ACC112 (cell line): ENCODE results near the gene SYNDIG1L.
"Not testable (repeated sequence)": the region's sequence is repeated elsewhere in the genome, so short reads cannot be mapped to it uniquely, and the experiment has no call there.

Source experiments
- H2AFZ ChIP-seq: fragments of 200-600 bp; sonication (generic); one replicate; pipeline ENCODE4 v1.6.0; 2017; ENCODE audit warnings: antibody characterized with exemption, low read length; ENCODE audit not compliant: unreplicated experiment
- H3K27ac ChIP-seq: fragments of 200-600 bp; sonication (generic); 2 replicates; pipeline ENCODE4 v1.5.1; 2014; ENCODE audit warnings: low read depth, mild to moderate bottlenecking, antibody characterized with exemption, low read length, moderate library complexity
- H3K27me3 ChIP-seq: fragments of 200-600 bp; sonication (generic); 2 replicates; pipeline ENCODE4 v1.6.1; 2014; ENCODE audit warnings: mild to moderate bottlenecking, antibody characterized with exemption, low read length, moderate library complexity, mixed read lengths; ENCODE audit not compliant: insufficient read depth
- H3K36me3 ChIP-seq: fragments of 200-600 bp; sonication (generic); 2 replicates; pipeline ENCODE4 v1.6.1; 2016; ENCODE audit warnings: mild to moderate bottlenecking, antibody characterized with exemption, low read length, moderate library complexity, mixed read lengths; ENCODE audit not compliant: insufficient read depth
- H3K4me1 ChIP-seq: fragments of 200-600 bp; sonication (generic); one replicate; pipeline ENCODE4 v1.6.1; 2016; ENCODE audit warnings: low read length, mixed read lengths; ENCODE audit not compliant: insufficient read depth, unreplicated experiment, control insufficient read depth
- H3K4me3 ChIP-seq: fragments of 200-600 bp; sonication (generic); 2 replicates; pipeline ENCODE4 v1.5.1; 2014; ENCODE audit warnings: mild to moderate bottlenecking, low read depth, low read length
- H3K79me2 ChIP-seq: fragments of 200-600 bp; sonication (generic); one replicate; pipeline ENCODE4 v1.6.0; 2016; ENCODE audit warnings: low read length; ENCODE audit not compliant: control insufficient read depth, unreplicated experiment, insufficient read depth

The SYNDIG1L gene

GRCh38 chr14:74390505-74390904, 35.5 kb downstream of the SYNDIG1L start:
- not testable (repeated sequence) for H2AFZ ChIP-seq, H3K4me1 ChIP-seq, H3K79me2 ChIP-seq, H3K36me3 ChIP-seq, H3K27ac ChIP-seq, H3K4me3 ChIP-seq
- H3K27me3 ChIP-seq: peaks cover 66% of the 10 kb centered on the region

GRCh38 chr14:74389980-74390379, 36.0 kb downstream of the SYNDIG1L start:
- no peak overlapping the region for H2AFZ ChIP-seq
- no peak overlapping the region for H3K4me3 ChIP-seq

GRCh38 chr14:74382231-74382630, 43.8 kb downstream of the SYNDIG1L start:
- Histone ChIP-seq H3K4me3 (no peak overlapping the region), H2AFZ (no peak overlapping the region), H3K79me2 (no peaks in the 10 kb centered on the region), H3K4me1 (no peaks in the 10 kb centered on the region), H3K27me3 (peaks cover 13% of the 10 kb centered on the region), H3K27ac (no peak overlapping the region), H3K36me3 (no peaks in the 10 kb centered on the region)

More at GRCh38 chr14:74389980-74390379, 36.0 kb downstream of the SYNDIG1L start:
- no peak overlapping the region for H3K27ac ChIP-seq
- H3K4me1 ChIP-seq: no peaks in the 10 kb centered on the region
- peaks cover 61% of the 10 kb centered on the region for H3K27me3 ChIP-seq
- no peaks in the 10 kb centered on the region for H3K36me3 ChIP-seq
- H3K79me2 ChIP-seq: no peaks in the 10 kb centered on the region

GRCh38 chr14:74381571-74381970, 44.4 kb downstream of the SYNDIG1L start:
- not testable (repeated sequence) for H3K27me3 ChIP-seq, H2AFZ ChIP-seq, H3K36me3 ChIP-seq, H3K4me1 ChIP-seq, H3K79me2 ChIP-seq, H3K4me3 ChIP-seq, H3K27ac ChIP-seq

- Histone ChIP-seq H3K79me2 (no peaks in the 10 kb centered on the region), H2AFZ (no peak overlapping the region), H3K4me1 (no peaks in the 10 kb centered on the region), H3K36me3 (no peaks in the 10 kb centered on the region), H3K27ac (no peak overlapping the region), H3K27me3 (peaks cover 6% of the 10 kb centered on the region; the same call in 1 of the 2 replicates), H3K4me3 (no peak overlapping the region)
Measured at GRCh38 chr14:74380845-74381244, 45.2 kb downstream of the SYNDIG1L start.

- H3K36me3 ChIP-seq: no peaks in the 10 kb centered on the region
- peaks cover 9% of the 10 kb centered on the region; the same call in 1 of the 2 replicates for H3K27me3 ChIP-seq
- H3K79me2 ChIP-seq: no peaks in the 10 kb centered on the region
- H3K27ac ChIP-seq: no peak overlapping the region
- H3K4me3 ChIP-seq: no peak overlapping the region
- no peak overlapping the region for H2AFZ ChIP-seq
- no peaks in the 10 kb centered on the region for H3K4me1 ChIP-seq
Measured at GRCh38 chr14:74380172-74380571, 45.8 kb downstream of the SYNDIG1L start.

GRCh38 chr14:74377976-74378690, 47.9 kb downstream of the SYNDIG1L start:
- Histone ChIP-seq H3K27me3 (peaks cover 9% of the 10 kb centered on the region; the same call in 1 of the 2 replicates), H2AFZ (no peak overlapping the region), H3K4me1 (no peaks in the 10 kb centered on the region), H3K79me2 (no peaks in the 10 kb centered on the region), H3K4me3 (no peak overlapping the region), H3K27ac (no peak overlapping the region), H3K36me3 (no peaks in the 10 kb centered on the region)

- no peak overlapping the region for H3K27ac ChIP-seq
- no peaks in the 10 kb centered on the region for H3K36me3 ChIP-seq
- no peaks in the 10 kb centered on the region for H3K4me1 ChIP-seq
- no peak overlapping the region for H2AFZ ChIP-seq
- H3K79me2 ChIP-seq: no peaks in the 10 kb centered on the region
- 0 out of 2 replicates have a peak, but pooled peaks cover 7% of the 10 kb centered on the region for H3K27me3 ChIP-seq
- no peak overlapping the region for H3K4me3 ChIP-seq
Measured at GRCh38 chr14:74368441-74368840, 57.6 kb downstream of the SYNDIG1L start.

- Histone ChIP-seq H3K27me3 (0 out of 2 replicates have a peak, but pooled peaks cover 7% of the 10 kb centered on the region), H2AFZ (no peak overlapping the region), H3K27ac (no peak overlapping the region), H3K4me1 (no peaks in the 10 kb centered on the region), H3K36me3 (no peaks in the 10 kb centered on the region), H3K79me2 (no peaks in the 10 kb centered on the region), H3K4me3 (no peak overlapping the region)
Measured at GRCh38 chr14:74368026-74368425, 58.0 kb downstream of the SYNDIG1L start.

- Histone ChIP-seq H3K4me1 (no peaks in the 10 kb centered on the region), H2AFZ (no peak overlapping the region), H3K4me3 (no peak overlapping the region), H3K36me3 (no peaks in the 10 kb centered on the region), H3K79me2 (no peaks in the 10 kb centered on the region), H3K27me3 (0 out of 2 replicates have a peak, but pooled peaks cover 7% of the 10 kb centered on the region), H3K27ac (no peak overlapping the region)
Measured at GRCh38 chr14:74364271-74364880, 61.6 kb downstream of the SYNDIG1L start.

GRCh38 chr14:74362361-74362915, 63.6 kb downstream of the SYNDIG1L start:
- Histone ChIP-seq H2AFZ (no peak overlapping the region), H3K79me2 (no peaks in the 10 kb centered on the region)

More at GRCh38 chr14:74362361-74362915, 63.6 kb downstream of the SYNDIG1L start:
- Histone ChIP-seq H3K27ac (no peak overlapping the region), H3K4me1 (no peaks in the 10 kb centered on the region), H3K36me3 (no peaks in the 10 kb centered on the region), H3K27me3 (0 out of 2 replicates have a peak, but pooled peaks cover 7% of the 10 kb centered on the region), H3K4me3 (no peak overlapping the region)
